Activated T-helper 1 cell treated with Interleukin-2 at 50 U/mL for 16 hours (primary cell): ENCODE data around the gene VTI1A.

Experiments
- DNase-seq: peaks from one replicate; pipeline ENCODE4 v3.0.0-alpha.2; 2020; ENCODE audit warnings: low read depth

VTI1A gene

GRCh38 chr10:112546474-112546873, 99.5 kb downstream of the VTI1A start:
- no peak for DNase-seq

- DNase-seq, result no peak
Observed at GRCh38 chr10:112548535-112549276, 101.7 kb downstream of the VTI1A start.

GRCh38 chr10:112552593-112553110, 105.6 kb downstream of the VTI1A start:
- no peak for DNase-seq

- DNase-seq, result no peak
Observed at GRCh38 chr10:112553315-112553714, 106.3 kb downstream of the VTI1A start.

GRCh38 chr10:112554263-112554662, 107.2 kb downstream of the VTI1A start:
- DNase-seq, result no peak

- no peak for DNase-seq
Observed at GRCh38 chr10:112557197-112557596, 110.2 kb downstream of the VTI1A start.

GRCh38 chr10:112558476-112559142, 111.6 kb downstream of the VTI1A start:
- no peak for DNase-seq

GRCh38 chr10:112559349-112559748, 112.3 kb downstream of the VTI1A start:
- DNase-seq, result no peak

GRCh38 chr10:112562122-112562521, 115.1 kb downstream of the VTI1A start:
- DNase-seq, result no peak

GRCh38 chr10:112562809-112563663, 116.0 kb downstream of the VTI1A start:
- no peak for DNase-seq

- DNase-seq, result no peak
Observed at GRCh38 chr10:112564337-112564736, 117.3 kb downstream of the VTI1A start.

- DNase-seq, result no peak
Observed at GRCh38 chr10:112565434-112566053, 118.5 kb downstream of the VTI1A start.

GRCh38 chr10:112570585-112570984, 123.6 kb downstream of the VTI1A start:
- DNase-seq, result no peak

GRCh38 chr10:112579578-112579977, 132.6 kb downstream of the VTI1A start:
- DNase-seq, result no peak

- no peak for DNase-seq
Observed at GRCh38 chr10:112580267-112580666, 133.3 kb downstream of the VTI1A start.

- DNase-seq, result no peak
Observed at GRCh38 chr10:112581921-112582320, 134.9 kb downstream of the VTI1A start.

GRCh38 chr10:112583236-112583939, 136.4 kb downstream of the VTI1A start:
- no peak for DNase-seq

GRCh38 chr10:112584276-112584675, 137.3 kb downstream of the VTI1A start:
- no peak for DNase-seq

GRCh38 chr10:112585126-112585525, 138.1 kb downstream of the VTI1A start:
- no peak for DNase-seq

- no peak for DNase-seq
Observed at GRCh38 chr10:112585960-112586359, 138.9 kb downstream of the VTI1A start.

GRCh38 chr10:112587729-112588128, 140.7 kb downstream of the VTI1A start:
- no peak for DNase-seq
